C4-2B (cell line): ENCODE data around the gene KIF19.

ENCODE experiments used
- H3K27ac ChIP-seq: fragments of 450-650 bp; 2 replicates; pipeline ENCODE4 v1.5.1; 2017
- CTCF ChIP-seq: fragments of 450-650 bp; conservative IDR thresholded peaks from 2 replicates; pipeline ENCODE4 v1.5.1; 2017; ENCODE audit warnings: mild to moderate bottlenecking
- ZFX ChIP-seq: fragments of 450-650 bp; IDR thresholded peaks from 2 replicates; pipeline ENCODE4 v1.6.1; 2017

KIF19 gene

GRCh38 chr17:74351552-74352210 lies 25.7 kb downstream of the KIF19 start:
- TF ChIP-seq ZFX (no peak), CTCF (no peak)
- no peak overlapping the region for H3K27ac ChIP-seq

- no peak for TF ChIP-seq CTCF
- no peak for TF ChIP-seq ZFX
- no peak overlapping the region for H3K27ac ChIP-seq
Measured at GRCh38 chr17:74353446-74354060, 27.5 kb downstream of the KIF19 start.

- no peak for TF ChIP-seq ZFX
- TF ChIP-seq CTCF = peak; percentile 88
- H3K27ac ChIP-seq = no peak overlapping the region
Measured at GRCh38 chr17:74354123-74354522, 28.1 kb downstream of the KIF19 start.

- no peak for TF ChIP-seq ZFX
- no peak for TF ChIP-seq CTCF
Measured at GRCh38 chr17:74354561-74354960, 28.5 kb downstream of the KIF19 start.

GRCh38 chr17:74355065-74355464 lies 29.0 kb downstream of the KIF19 start:
- TF ChIP-seq ZFX = no peak
- TF ChIP-seq CTCF = no peak
- H3K27ac ChIP-seq = no peak overlapping the region

More at GRCh38 chr17:74354561-74354960, 28.5 kb downstream of the KIF19 start:
- no peak overlapping the region for H3K27ac ChIP-seq

GRCh38 chr17:74356646-74357465 lies 30.8 kb downstream of the KIF19 start:
- TF ChIP-seq ZFX (no peak), CTCF (peak; percentile 12; the same call in 1 of the 2 replicates)
- no peak overlapping the region for H3K27ac ChIP-seq

- H3K27ac ChIP-seq = no peak overlapping the region
- no peak for TF ChIP-seq ZFX
- no peak for TF ChIP-seq CTCF
Measured at GRCh38 chr17:74357466-74357809, 31.4 kb downstream of the KIF19 start.
